Lung (tissue), 12 donors: Measurements from ENCODE around the gene DLST. TPM values are rescaled to one million over a fixed set of nuclear protein-coding genes. Genes with fewer than 3 reads are reported as not detected.

Experiments
- ATAC-seq: fragments of 200-7000 bp; cut with Tn5 transposase; one replicate; pipeline ENCODE4 v1.9.1; 2020; ENCODE audit warnings: moderate number of reproducible peaks; ENCODE audit not compliant: insufficient read depth, low FRiP score
- DNase-seq, 3 donors: peaks; one replicate each; pipeline ENCODE4 v3.0.0-alpha.2; 2013 to 2017
- H3K27ac ChIP-seq, 2 donors: one replicate each; pipeline ENCODE4 v1.5.1; 2013; ENCODE audit warnings: mild to moderate bottlenecking in 2 of 2, moderate library complexity in 2 of 2, control low read depth in 1 of 2, inconsistent platforms in 1 of 2, low read depth in 1 of 2, low read length in 1 of 2
- H3K27me3 ChIP-seq, 3 donors: one replicate each; pipeline ENCODE4 v1.5.1; 2013; ENCODE audit warnings: low read length in 2 of 3; ENCODE audit not compliant: control insufficient read depth in 3 of 3, insufficient read depth in 3 of 3
- H3K36me3 ChIP-seq, 4 donors: one replicate each; pipeline ENCODE4 v1.5.1; 2013; ENCODE audit warnings: low read length in 4 of 4, mild to moderate bottlenecking in 1 of 4, moderate library complexity in 1 of 4; ENCODE audit not compliant: control insufficient read depth in 4 of 4, insufficient read depth in 4 of 4
- H3K4me1 ChIP-seq, 5 donors: one replicate each; pipeline ENCODE4 v1.5.1; 2013; ENCODE audit warnings: low read length in 5 of 5, mild to moderate bottlenecking in 2 of 5, moderate library complexity in 1 of 5; ENCODE audit not compliant: control insufficient read depth in 5 of 5, insufficient read depth in 5 of 5
- H3K4me3 ChIP-seq: one replicate; pipeline ENCODE4 v1.5.1; 2013; ENCODE audit warnings: mild to moderate bottlenecking, control low read depth, moderate library complexity
- H3K9ac ChIP-seq, 2 donors: one replicate each; pipeline ENCODE4 v1.5.1; 2013; ENCODE audit warnings: low read length in 2 of 2, control low read depth in 1 of 2; ENCODE audit not compliant: insufficient read depth in 1 of 2
- H3K9me3 ChIP-seq, 4 donors: one replicate each; pipeline ENCODE4 v1.5.1; 2013; ENCODE audit warnings: low read length in 3 of 4, mild to moderate bottlenecking in 1 of 4, moderate library complexity in 1 of 4; ENCODE audit not compliant: control insufficient read depth in 4 of 4, insufficient read depth in 3 of 4
- CTCF ChIP-seq: IDR thresholded peaks from 2 replicates; pipeline ENCODE4 v1.5.1; 2012; ENCODE audit warnings: mild to moderate bottlenecking; ENCODE audit errors: control extremely low read depth, extremely low read depth
- WGBS, 2 donors: extraction: QIAGEN DNeasy Blood & Tissue Kit; methylation state at CpG; one replicate each; pipeline ENCODE4 v1.1.7; 2013; 5-methylcytosine and 5-hydroxymethylcytosine counted together
- polyA plus RNA-seq, 2 donors: library from polyadenylated mRNA; stranded (reverse); fragments of 200-250 nt; gene quantifications; one replicate each; pipeline ENCODE4 v1.2.1, GENCODE V29; 2013
- total RNA-seq, 2 donors: library from RNA; depleted of rRNA in 1 of 2; stranded (reverse); fragments of >200 nt in 1 of 2; gene quantifications; one replicate each; pipeline ENCODE4 v1.2.1, GENCODE V29; 2014 to 2021
- donor health status: control.
- donor health status: control.
- donor health status: Bipolar disorder and iron deficiency.
- donor health status: healthy.
- donor health status: DM: yes; HTN: yes; CAD: no.

Gene DLST
- total and polyA plus RNA-seq, 4 donors = 37.3 to 79.1 (median 69.5) TPM

GRCh38 chr14:74896400-74896799 is 14.7 kb downstream of the DLST start:
- no peaks in the 10 kb centered on the region for H3K9me3 ChIP-seq
- TF ChIP-seq CTCF = no peak
- no peak for DNase-seq
- H3K4me1 ChIP-seq = peaks cover 0 to 5% (median 0%) of the 10 kb centered on the region in 5 donors
- H3K27me3 ChIP-seq = no peaks in the 10 kb centered on the region
- H3K36me3 ChIP-seq = peaks cover 50 to 79% (median 71%) of the 10 kb centered on the region in 4 donors
- no peak overlapping the region for H3K27ac ChIP-seq
- WGBS, 2 donors = 92 to 94% methylated on average over 3 of the region's 3 CpGs
- H3K9ac ChIP-seq = no peak overlapping the region
- ATAC-seq = no peak
- H3K4me3 ChIP-seq = no peak overlapping the region

GRCh38 chr14:74897642-74898041 is 15.9 kb downstream of the DLST start:
- Histone ChIP-seq H3K9ac (no peak overlapping the region), H3K9me3 (no peaks in the 10 kb centered on the region), H3K27me3 (no peaks in the 10 kb centered on the region), H3K27ac (no peak overlapping the region), H3K4me1 (peaks cover 0 to 5% (median 0%) of the 10 kb centered on the region in 5 donors), H3K4me3 (no peak overlapping the region), H3K36me3 (peaks cover 58 to 82% (median 78%) of the 10 kb centered on the region in 4 donors)
- ATAC-seq = no peak
- TF ChIP-seq CTCF = no peak
- 87% methylated on average over 4 of the region's 4 CpGs for whole genome bisulfite sequencing, 2 donors
- DNase-seq = no peak

- DNase-seq (no peak), ATAC-seq (no peak)
- Histone ChIP-seq H3K27ac (no peak overlapping the region), H3K36me3 (peaks cover 58 to 79% (median 77%) of the 10 kb centered on the region in 4 donors), H3K4me1 (peaks cover 0 to 5% (median 0%) of the 10 kb centered on the region in 5 donors), H3K4me3 (no peak overlapping the region), H3K27me3 (no peaks in the 10 kb centered on the region), H3K9me3 (peaks cover 0 to 1% (median 0%) of the 10 kb centered on the region in 4 donors), H3K9ac (no peak overlapping the region)
- no peak for TF ChIP-seq CTCF
- WGBS, 2 donors = 57 to 81% methylated on average over 2 of the region's 2 CpGs
These were observed 16.4 kb downstream of the DLST start for GRCh38 chr14:74898083-74898482.

- TF ChIP-seq CTCF = no peak
These were observed 17.0 kb downstream of the DLST start for GRCh38 chr14:74898694-74899093.

More at GRCh38 chr14:74898694-74899093, 17.0 kb downstream of the DLST start:
- no peak for DNase-seq
- H3K4me1 ChIP-seq = peaks cover 0 to 5% (median 0%) of the 10 kb centered on the region in 5 donors
- no peak for ATAC-seq
- H3K4me3 ChIP-seq = no peak overlapping the region
- peaks cover 56 to 77% (median 72%) of the 10 kb centered on the region in 4 donors for H3K36me3 ChIP-seq
- peaks cover 0 to 1% (median 0%) of the 10 kb centered on the region in 4 donors for H3K9me3 ChIP-seq
- H3K9ac ChIP-seq = no peak overlapping the region
- no peak overlapping the region for H3K27ac ChIP-seq
- H3K27me3 ChIP-seq = no peaks in the 10 kb centered on the region
- WGBS, 2 donors = 82 to 86% methylated on average over 5 of the region's 5 CpGs
